Measurements from ENCODE around the gene MAJIN. TPM values are rescaled to one million over a fixed set of nuclear protein-coding genes. Genes with fewer than 3 reads are reported as not detected.

MAJIN gene
- total and polyA plus RNA-seq, 4 donors: 0.09 to 0.31 TPM; not detected in 2

GRCh38 chr11:64918017-64918416 is 53.9 kb downstream of the MAJIN start:
- Histone ChIP-seq H3K4me3 (ENCODE audit: low read depth in 1 of 3, low read length in 3 of 3) (peak overlapping the region; percentile 21 to 64 (median 52)), H3K36me3 (ENCODE audit: control insufficient read depth in 4 of 4, insufficient read depth in 3 of 4, low read depth in 1 of 4, low read length in 3 of 4) (peaks cover 8 to 12% (median 10%) of the 10 kb centered on the region in 4 donors), H3K27me3 (ENCODE audit: control insufficient read depth in 4 of 4, insufficient read depth in 4 of 4, low read length in 3 of 4) (no peaks in the 10 kb centered on the region), H3K9ac (ENCODE audit: low read depth in 1 of 2, low read length in 2 of 2) (peak overlapping the region; percentile 66 to 94), H3K9me3 (ENCODE audit: control insufficient read depth in 4 of 4, low read length in 3 of 4) (no peaks in the 10 kb centered on the region), H3K4me1 (ENCODE audit: control insufficient read depth in 4 of 4, insufficient read depth in 4 of 4, low read length in 3 of 4) (peaks cover 11 to 24% (median 17%) of the 10 kb centered on the region in 4 donors), H3K27ac (ENCODE audit: low read depth in 1 of 2, low read length in 2 of 2) (peak overlapping the region; percentile 23 to 67)
- WGBS: 18% methylated on average over 4 of the region's 4 CpGs
- no peak for DNase-seq (ENCODE audit: low spot score)
- TF ChIP-seq ATF3 (IDR thresholded peaks at IDR 0.05) (no peak), YY1 (IDR thresholded peaks at IDR 0.05) (peak; percentile 29)

- peak overlapping the region; percentile 66 to 94 for H3K9ac ChIP-seq (ENCODE audit: low read depth in 1 of 2, low read length in 2 of 2)
- H3K36me3 ChIP-seq (ENCODE audit: control insufficient read depth in 4 of 4, insufficient read depth in 3 of 4, low read depth in 1 of 4, low read length in 3 of 4): peaks cover 8 to 16% (median 13%) of the 10 kb centered on the region in 4 donors
- H3K4me1 ChIP-seq (ENCODE audit: control insufficient read depth in 4 of 4, insufficient read depth in 4 of 4, low read length in 3 of 4): peaks cover 11 to 24% (median 17%) of the 10 kb centered on the region in 4 donors
- no peaks in the 10 kb centered on the region for H3K27me3 ChIP-seq (ENCODE audit: control insufficient read depth in 4 of 4, insufficient read depth in 4 of 4, low read length in 3 of 4)
- no peak for TF ChIP-seq MAX (IDR thresholded peaks at IDR 0.05)
- TF ChIP-seq ZBTB33 (IDR thresholded peaks at IDR 0.05): no peak
- no peak for TF ChIP-seq SP1 (IDR thresholded peaks at IDR 0.05)
- TF ChIP-seq GABPA (IDR thresholded peaks at IDR 0.05 in 1 of 2, conservative IDR thresholded peaks at IDR 0.05 in 1 of 2): no peak
- H3K9me3 ChIP-seq (ENCODE audit: control insufficient read depth in 4 of 4, low read length in 3 of 4): no peaks in the 10 kb centered on the region
- H3K27ac ChIP-seq (ENCODE audit: low read depth in 1 of 2, low read length in 2 of 2): peak overlapping the region; percentile 23 to 67
- DNase-seq (ENCODE audit: low spot score): no peak
- peak overlapping the region; percentile 21 to 64 (median 52) for H3K4me3 ChIP-seq (ENCODE audit: low read depth in 1 of 3, low read length in 3 of 3)
- WGBS: 7% methylated on average over 6 of the region's 6 CpGs
Observed at GRCh38 chr11:64917663-64917995, 54.3 kb downstream of the MAJIN start.

GRCh38 chr11:64916775-64917662 is 54.9 kb downstream of the MAJIN start, which contains the start of gene ATG2A:
Gene ATG2A (minus strand): TSS chr11:64917209. CDS start chr11:64917135, 74 bp downstream.
- Histone ChIP-seq H3K9me3 (ENCODE audit: control insufficient read depth in 4 of 4, low read length in 3 of 4) (no peaks in the 10 kb centered on the region), H3K4me3 (ENCODE audit: low read depth in 1 of 3, low read length in 3 of 3) (peak within 1 kb of the TSS; percentile 64 to 96 (median 83)), H3K27ac (ENCODE audit: low read depth in 1 of 2, low read length in 2 of 2) (peak within 1 kb of the TSS; percentile 88 to 94), H3K9ac (ENCODE audit: low read depth in 1 of 2, low read length in 2 of 2) (peak within 1 kb of the TSS; percentile 94 to 100), H3K4me1 (ENCODE audit: control insufficient read depth in 4 of 4, insufficient read depth in 4 of 4, low read length in 3 of 4) (peaks cover 11 to 24% (median 17%) of the 10 kb centered on the region in 4 donors), H3K36me3 (ENCODE audit: control insufficient read depth in 4 of 4, insufficient read depth in 3 of 4, low read depth in 1 of 4, low read length in 3 of 4) (peaks cover 9 to 21% (median 15%) of the 10 kb centered on the region in 4 donors), H3K27me3 (ENCODE audit: control insufficient read depth in 4 of 4, insufficient read depth in 4 of 4, low read length in 3 of 4) (no peaks in the 10 kb centered on the region)
- WGBS: under 1% methylated on average over 57 of the region's 57 CpGs
- DNase-seq (ENCODE audit: low spot score): peak; percentile 99
- TF ChIP-seq FOXA2 (IDR thresholded peaks at IDR 0.05): no peak
- TF ChIP-seq NR2F2 (IDR thresholded peaks at IDR 0.05): peak; percentile 96
- peak; percentile 33 for TF ChIP-seq REST (IDR thresholded peaks at IDR 0.05)
- TF ChIP-seq RAD21 (IDR thresholded peaks at IDR 0.05): peak in 1 of 2 donors; percentile 50
- peak; percentile 83 to 92 for TF ChIP-seq EGR1 (IDR thresholded peaks at IDR 0.05; ENCODE audit: low read depth in 2 of 2)
- peak; percentile 99 for TF ChIP-seq MAX (IDR thresholded peaks at IDR 0.05)
- TF ChIP-seq HNF4G (IDR thresholded peaks at IDR 0.05): no peak
- TF ChIP-seq ATF3 (IDR thresholded peaks at IDR 0.05): no peak
- TF ChIP-seq YY1 (IDR thresholded peaks at IDR 0.05): peak; percentile 66
- TF ChIP-seq GABPA (IDR thresholded peaks at IDR 0.05 in 1 of 2, conservative IDR thresholded peaks at IDR 0.05 in 1 of 2): peak in 1 of 2 donors; percentile 71
- peak; percentile 69 to 71 for TF ChIP-seq HNF4A (conservative IDR thresholded peaks at IDR 0.05)
- TF ChIP-seq RXRA (IDR thresholded peaks at IDR 0.05): peak; percentile 71 to 73
- TF ChIP-seq TAF1 (conservative IDR thresholded peaks at IDR 0.05): peak; percentile 82
- TF ChIP-seq ZBTB33 (IDR thresholded peaks at IDR 0.05): no peak
- TF ChIP-seq FOXA1 (IDR thresholded peaks at IDR 0.05): no peak
- TF ChIP-seq JUND (IDR thresholded peaks at IDR 0.05): peak; percentile 81 to 87
- TF ChIP-seq SP1 (IDR thresholded peaks at IDR 0.05): peak; percentile 96

Data from liver (tissue), 9 donors.